IPS DF 4.7 (cell line): ENCODE results near the gene CEP83.
"Not testable (repeated sequence)": the region's sequence is repeated elsewhere in the genome, so short reads cannot be mapped to it uniquely, and the experiment has no call there.

Experiments
- DNase-seq: peaks from one replicate; pipeline ENCODE4 v3.0.0-alpha.2; 2013; ENCODE audit warnings: low spot score; ENCODE audit errors: extremely low read depth

Gene CEP83

DNA sequence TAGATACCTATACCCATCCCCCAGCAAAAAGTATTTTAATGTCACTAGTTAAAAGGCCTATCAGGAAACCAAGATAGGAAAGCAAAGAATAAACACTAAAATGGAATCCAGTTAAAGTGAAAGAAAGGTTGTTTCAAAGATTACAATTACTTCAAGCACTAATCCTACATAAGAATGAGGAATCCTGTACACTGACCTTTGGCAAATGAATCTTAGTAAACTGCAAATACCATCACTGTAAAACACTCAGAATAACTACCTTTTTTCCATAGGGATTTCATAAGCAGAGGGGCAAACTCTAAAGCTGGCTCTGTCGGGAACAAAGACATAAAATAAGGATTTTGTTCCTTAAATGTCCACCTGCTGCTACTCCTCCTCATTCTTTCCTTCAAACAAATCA lies 25.9 kb downstream of the CEP83 start:
- no peak for DNase-seq

DNA sequence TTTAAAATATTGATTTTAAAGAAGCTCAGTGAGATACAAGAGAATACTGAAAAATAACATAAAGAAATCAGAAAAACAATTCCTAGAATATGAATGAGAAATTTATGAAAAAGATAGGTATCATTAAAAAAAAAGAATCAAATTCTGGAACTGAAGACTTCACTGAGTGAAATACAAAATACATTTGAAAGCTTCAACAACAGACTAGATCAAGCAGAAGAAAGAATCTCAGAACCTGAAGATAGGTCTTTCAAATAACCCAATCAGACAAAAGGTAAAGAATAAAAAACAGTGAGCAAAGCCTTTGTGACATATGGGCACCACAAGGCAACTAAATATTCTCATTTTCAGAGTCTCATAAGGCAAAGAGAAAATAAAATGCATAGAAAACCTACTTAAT lies 29.4 kb downstream of the CEP83 start:
- DNase-seq: no peak

DNA sequence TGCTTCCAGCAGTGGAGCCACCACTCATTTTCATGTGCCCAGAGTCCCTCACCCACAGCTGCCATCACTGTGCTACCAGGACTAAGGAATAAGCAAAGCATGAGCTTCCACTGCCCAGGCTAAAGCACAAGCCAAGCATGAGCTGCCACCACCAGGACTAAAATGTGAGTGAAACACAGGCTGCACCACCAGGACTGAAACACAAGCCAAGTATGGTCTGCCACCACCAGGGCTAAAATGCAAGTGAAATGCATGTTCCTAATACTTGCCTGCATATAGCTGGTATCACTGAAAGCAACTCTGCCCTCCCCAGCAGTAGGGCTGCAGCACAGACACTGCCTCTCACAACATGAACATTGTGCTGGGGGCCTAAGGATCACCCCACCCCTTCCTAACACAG lies 30.0 kb downstream of the CEP83 start:
- DNase-seq: no peak

DNA sequence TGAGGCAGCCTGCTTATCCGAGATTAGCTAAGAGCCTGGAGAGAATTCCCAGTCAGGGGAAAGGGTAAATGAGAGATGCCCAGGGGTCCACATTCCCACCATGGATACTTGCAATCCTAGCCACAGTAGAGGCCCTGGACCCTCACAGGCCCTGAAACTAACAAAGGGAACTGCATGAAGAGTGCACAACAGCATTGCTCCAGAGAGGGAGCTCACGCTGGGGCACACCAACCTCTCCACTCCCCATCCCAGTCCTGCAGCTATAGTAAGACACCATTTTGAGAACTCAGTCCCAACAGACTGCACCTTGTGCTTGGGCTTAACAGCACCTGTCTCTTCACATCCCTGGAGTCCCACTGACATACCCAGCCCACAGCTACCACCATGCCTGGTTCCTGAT lies 30.5 kb downstream of the CEP83 start:
- no peak for DNase-seq

DNA sequence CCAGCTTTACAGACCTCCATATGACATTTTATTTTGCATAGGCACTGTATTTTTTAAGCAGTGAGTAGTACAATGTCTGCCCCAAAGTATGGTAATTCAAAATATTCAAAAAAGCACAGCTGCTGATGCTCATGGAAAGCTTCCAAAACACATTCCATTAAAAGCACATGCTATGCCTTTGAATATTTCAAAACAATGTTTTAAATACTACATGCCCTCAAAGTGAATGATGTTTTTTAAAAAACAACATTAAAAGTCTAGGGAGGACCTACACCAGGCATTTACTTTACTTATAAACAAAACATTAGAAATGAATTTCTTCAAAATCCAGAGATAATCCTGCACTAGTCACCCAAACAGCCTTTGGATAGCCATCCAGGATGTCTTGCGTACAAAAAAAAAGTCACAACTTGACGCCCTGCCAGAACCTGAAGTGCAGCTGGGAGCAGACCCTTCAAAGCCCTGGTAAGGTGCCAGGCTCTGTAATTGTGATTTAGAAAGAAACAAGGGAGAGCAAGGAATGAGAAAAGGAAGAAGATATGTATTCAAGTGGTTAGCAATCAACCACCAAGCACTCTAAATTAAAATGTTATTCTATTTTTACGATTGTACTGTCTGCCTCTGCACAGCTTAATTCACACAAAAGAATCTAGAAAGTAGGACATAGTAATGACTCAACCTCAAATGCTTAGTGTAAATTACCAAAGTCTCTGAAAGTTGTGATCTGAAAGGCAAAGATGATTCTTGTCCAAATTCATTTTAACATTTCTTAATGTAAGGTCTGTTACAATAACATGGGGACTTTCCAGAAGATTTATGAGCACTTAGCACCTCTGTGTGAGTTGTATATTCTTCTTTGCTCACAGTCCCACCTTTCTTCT lies 31.9 kb downstream of the CEP83 start:
- no peak for DNase-seq

DNA sequence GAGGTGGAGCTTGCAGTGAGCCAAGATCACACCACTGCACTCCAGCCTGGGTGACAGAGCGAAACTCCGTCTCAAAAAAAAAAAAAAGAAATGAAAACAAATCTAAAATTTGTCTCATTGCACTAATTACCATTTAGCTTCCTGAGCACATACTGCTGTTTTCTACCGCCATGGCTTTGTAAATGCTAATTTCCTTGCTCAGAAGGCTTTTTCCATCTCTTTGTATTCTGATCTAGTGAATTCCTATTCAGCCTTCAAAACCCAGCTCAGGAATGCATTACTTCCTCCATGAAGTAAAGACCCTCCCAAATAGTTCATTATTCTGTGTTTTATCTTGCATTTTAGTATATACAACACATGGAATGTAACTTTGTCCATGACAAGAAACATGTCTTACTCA lies 33.6 kb downstream of the CEP83 start:
- peak; percentile 53 for DNase-seq

DNA sequence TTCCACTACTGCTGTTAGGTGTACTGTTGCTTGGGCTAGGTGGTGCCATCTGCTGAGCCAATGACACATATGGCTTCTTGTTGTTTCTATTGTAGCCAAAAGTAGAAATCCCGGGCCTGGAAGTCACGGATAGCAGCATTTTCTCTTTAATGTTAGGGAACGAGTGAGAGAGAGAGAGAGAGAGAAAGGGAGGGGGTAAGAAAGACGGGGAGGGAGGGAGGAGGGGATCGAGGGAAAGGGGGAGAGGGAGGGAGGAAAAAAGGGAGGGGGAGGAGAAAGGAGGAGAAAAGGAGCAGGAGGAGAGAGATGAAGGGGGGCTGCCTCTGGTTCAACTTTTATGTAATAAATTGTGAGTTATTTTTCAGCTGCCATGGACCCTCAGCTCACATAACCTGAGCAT lies 34.8 kb downstream of the CEP83 start:
- not testable (repeated sequence) for DNase-seq

DNA sequence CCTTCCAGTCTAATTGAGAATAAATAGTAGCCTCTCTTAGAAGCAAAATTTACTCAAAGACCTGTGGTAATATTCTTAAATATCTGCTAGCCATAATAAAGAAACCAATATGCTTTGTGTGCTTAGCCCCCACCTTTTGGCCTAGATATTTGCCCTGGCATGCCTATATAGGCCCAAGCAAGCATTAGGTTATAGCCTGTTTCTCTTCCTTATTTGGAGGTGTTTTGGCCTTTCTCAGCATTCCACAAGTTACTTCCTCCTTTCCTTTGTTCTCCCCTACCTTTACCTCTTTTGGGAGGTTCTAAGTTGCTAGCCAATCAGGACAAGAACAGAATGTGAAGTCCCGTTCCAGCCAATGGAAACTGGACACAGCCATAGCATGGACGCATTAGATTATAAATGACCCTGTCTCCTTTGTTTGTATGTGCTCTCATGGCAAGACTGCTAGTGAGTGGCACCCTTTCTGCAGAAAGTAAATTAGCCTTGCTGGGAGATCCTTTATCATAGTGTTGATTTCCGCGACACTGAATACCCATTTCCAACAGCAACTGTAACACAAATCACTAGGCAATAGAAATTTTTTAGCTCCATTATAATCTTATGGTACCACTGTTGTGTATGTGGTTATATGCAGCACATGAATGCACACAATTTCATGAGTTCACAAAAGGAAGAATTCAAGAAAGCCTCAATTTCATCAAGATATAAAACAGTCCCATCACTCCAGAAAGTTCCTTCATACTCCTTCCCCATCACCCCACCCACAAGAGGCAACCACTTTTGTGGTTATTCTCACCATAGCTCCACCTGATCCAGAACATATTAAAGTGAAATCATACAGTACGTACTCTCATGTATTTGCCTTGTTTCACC lies 37.6 kb downstream of the CEP83 start:
- DNase-seq: no peak

DNA sequence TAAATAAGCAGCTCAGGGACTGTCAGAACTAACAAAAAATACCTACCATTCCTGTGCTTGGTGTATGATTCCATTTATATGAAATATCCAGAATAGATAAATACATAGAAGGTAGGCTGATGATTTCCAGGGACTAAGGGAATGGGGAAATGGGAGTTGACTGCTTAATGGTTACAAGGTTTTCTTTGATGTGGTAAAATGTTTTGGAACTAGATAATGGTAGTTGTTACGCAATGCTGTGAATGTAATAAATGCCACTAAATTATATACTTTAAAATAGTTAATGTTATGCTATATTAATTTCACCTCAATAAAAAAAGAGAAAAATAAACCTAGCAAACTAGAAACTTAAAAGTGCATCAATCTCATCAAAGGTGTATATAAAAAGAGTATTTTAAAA lies 41.1 kb downstream of the CEP83 start:
- no peak for DNase-seq

DNA sequence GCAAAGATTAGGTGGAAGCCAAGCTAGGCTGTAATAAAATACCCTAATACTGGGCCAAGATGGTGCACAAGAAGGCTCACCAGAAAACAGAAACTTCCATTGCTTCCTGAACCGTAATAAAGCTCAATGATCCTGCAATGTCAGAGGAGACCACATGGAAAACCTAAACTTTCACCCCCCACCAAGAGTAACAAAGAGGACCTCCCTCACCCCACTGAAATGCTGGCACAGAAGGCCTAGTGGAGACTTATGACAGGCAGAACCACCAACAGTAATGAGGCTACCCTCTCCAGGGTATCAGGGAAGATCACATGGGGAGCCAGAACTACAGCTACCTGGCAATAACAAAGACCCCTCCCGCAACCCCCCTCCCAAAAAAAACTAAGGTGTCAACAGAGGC lies 43.1 kb downstream of the CEP83 start:
- DNase-seq: no peak

DNA sequence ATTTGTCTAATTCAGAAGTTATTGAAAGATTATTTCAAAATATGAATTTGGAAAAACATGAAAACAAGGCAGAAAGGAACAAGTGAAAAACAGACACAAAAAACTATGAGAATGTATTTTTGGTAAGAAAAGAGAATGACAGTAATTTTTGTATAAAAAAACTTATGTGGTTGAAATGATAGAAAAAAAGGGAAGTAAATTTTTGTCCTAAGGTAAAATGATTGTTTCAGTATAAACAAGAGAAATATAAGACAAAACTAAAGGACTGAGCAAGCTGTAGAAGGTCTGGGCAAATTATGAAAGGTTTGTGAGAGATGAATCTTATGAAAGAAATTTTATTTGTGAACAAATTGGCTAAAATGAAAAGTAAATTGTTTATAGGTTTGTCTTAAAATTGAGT lies 44.6 kb downstream of the CEP83 start:
- no peak for DNase-seq

DNA sequence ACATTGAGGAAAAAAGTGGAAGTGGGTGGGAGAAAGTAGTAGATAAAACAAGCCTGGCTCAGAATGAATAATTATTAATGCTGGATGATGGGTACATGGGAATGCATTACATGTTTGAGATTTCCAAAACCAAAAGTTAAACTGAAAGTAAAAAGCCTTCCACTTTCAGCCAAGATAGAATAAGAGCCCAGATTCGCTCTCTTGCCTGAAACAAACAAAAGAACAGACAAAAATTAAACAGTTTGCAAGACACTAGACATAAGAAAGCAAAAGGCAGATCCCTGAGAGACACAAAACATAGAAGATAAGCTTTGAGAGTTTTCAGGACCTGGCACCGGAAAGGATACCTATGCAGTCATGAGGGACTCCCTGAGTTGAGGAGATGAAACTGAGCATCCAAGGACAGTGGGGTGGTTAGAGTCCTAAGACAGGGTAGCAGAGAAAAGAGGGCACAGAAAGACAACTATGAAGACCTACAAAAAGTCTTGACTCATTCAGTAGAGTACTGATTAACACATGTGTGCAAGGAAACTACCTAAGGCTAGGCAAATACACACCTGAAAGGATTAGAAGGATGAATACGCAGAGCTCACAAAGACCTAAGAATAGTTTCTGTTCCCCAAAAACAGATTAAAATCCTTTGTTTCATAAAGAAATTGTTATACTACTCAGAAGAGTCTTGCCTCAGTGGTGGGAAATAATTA lies 54.1 kb downstream of the CEP83 start:
- no peak for DNase-seq

DNA sequence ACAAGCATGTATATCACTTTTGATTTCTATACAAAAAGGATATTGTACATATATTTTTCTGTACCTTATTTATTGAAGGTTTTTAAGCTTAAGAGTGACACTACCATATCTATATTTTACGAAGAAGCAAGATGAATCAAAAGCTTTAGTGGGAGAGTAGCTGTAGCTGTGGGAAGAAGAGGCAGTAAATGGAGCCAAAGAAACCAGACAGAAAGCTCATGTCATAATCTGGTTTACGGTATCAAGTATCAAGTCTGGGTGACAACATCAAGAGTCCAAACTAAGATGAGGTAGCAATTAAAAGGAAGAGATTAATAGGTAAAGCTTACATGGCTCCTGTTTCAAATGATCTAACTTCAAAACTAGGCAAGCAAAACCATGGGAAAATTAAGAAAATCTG lies 54.8 kb downstream of the CEP83 start:
- DNase-seq: no peak

DNA sequence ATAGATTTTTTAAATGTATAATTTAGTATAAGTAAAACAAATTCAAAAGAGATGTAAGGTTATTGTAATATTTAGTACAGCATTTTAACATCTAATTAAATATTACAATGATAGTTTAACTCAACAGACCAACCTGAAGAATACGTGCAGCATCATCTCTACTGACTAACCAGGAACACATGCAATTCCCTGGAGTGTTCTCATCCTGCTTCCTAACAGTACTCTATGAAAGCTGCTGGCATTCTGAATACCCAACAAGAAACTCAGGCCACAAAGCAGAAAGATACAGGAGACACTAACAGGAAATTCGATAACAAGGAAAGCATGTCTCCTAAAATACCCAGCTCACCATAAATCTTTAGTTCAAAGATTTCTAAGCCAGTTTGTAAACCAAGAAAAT lies 58.3 kb downstream of the CEP83 start:
- no peak for DNase-seq

DNA sequence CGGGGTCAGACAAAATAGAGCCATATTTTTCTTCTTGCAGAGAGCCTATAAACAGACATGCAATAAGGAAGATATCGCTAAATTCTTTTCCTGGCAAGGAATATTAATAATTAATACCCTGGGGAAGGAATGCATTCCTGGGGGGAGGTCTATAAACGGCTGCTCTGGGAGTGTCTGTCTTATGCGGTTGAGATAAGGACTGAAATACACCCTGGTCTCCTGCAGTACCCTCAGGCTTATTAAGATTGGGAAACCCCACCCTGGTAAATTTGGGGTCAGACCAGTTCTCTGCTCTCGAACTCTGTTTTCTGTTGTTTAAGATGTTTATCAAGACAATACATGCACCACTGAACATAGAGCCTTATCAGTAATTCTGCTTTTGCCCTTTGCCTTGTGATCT lies 61.0 kb downstream of the CEP83 start:
- not testable (repeated sequence) for DNase-seq

DNA sequence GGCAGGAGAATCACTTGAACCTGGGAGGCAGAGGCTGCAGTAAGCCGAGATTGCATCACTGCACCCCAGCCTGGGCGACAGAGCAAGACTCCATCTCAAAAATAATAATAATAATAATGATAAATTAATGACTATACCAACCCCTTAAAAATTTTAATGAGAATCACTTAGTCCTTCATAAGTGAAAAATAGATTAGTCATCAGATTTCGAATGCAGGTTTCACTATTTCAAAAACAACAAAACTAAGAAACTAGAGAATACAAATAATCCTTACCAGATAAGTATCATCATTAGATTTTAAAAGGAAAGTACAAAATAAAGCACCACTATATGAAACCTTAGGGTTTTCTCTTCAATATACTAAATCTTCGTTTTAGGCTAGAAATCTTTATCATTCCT lies 62.3 kb downstream of the CEP83 start:
- DNase-seq: no peak

DNA sequence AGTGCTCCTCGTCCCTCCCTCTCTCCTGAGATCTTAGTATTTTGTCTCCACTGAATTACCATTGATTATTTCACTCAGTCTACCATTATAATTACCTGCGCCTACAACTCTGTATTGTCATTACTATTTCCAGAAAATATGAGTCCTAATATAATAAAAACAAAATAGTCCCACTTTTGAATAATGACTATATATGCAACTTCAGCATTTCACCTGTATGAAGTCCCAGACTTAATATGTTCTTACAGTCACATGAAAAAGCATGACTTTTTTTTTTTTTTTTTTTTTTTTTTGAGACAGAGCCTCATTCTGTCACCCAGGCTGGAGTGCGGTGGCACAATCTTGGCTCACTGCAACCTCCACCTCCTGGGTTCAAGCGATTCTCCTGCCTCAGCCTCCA lies 63.7 kb downstream of the CEP83 start:
- not testable (repeated sequence) for DNase-seq

DNA sequence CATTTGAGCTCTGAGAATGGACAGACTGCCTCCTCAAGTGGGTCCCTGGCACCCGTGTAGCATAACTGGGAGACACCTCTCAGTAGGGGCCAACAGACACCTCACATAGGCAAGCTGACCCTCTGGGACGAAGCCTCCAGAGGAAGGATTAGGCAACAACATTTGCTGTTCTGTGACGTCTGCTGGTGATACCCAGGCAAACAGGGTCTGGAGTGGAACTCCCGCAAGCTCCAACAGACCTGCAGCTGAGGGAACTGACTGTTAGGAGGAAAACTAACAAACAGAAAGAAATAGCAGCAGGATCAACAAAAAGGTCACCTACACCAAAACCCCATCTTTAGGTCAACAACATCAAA lies 69.6 kb downstream of the CEP83 start:
- no peak for DNase-seq

DNA sequence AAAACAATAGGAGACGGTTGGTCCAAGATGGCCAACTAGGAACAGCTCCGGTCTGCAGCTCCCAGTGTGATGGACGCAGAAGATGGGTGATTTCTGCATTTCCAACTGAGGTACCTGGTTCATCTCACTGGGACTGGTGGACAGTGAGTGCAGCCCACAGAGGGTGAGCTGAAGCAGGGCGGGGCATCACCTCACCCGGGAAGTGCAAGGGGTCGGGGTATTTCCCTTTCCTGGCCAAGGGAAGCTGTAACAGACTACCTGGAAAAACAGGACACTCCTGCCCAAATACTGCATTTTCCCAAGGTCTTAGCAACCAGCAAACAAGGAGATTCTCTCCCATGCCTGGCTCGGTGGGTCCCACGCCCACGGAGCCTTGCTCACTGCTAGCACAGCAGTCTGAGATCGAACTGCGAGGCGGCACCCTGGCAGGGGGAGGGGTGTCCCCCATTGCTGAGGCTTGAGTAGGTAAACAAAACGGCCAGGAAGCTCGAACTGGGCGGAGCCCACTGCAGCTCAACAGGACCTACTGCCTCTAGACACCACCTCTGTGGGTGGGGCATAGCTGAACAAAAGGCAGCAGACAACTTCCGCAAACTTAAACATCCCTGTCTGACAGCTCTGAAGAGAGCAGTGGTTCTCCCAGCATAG lies 70.1 kb downstream of the CEP83 start:
- peak; percentile 71 for DNase-seq

DNA sequence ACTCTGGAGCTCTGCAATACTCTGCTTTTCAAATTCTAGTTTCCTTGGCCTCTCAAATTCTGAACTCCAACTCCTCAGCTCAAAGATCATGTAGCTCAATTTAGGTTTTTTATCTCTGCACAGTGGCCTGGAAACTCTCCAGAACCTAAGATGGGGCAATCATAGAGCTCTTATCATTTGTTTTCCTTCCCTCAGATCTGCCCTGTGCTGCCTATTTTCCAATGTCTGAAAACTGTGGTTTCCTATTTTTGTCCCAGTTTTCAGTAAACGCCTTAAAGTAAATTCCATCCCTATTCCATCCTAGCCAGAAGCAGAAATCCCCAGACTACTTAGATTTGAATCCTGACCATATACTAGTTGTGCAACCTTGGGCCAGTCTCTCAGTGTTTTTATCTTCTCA lies 73.2 kb downstream of the CEP83 start:
- no peak for DNase-seq

DNA sequence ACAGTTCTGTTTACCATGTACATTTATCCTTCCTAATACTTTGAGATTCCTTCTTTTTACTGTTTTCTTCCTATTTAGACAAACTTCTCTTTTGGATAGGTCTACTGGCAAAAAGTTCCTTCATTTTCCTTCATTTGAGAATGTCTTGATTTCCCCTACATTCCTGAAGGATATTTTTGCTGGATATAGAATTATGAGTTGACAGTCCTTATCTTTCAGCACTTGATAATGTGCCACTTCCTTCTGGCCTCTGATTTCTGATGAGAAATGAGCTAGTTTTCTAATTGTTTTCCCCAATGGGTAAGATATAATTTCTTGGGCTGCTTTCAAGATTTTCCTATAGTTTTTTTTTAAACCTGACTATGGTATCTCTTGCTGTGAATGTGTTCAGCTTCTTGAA lies 75.6 kb downstream of the CEP83 start:
- DNase-seq: no peak

DNA sequence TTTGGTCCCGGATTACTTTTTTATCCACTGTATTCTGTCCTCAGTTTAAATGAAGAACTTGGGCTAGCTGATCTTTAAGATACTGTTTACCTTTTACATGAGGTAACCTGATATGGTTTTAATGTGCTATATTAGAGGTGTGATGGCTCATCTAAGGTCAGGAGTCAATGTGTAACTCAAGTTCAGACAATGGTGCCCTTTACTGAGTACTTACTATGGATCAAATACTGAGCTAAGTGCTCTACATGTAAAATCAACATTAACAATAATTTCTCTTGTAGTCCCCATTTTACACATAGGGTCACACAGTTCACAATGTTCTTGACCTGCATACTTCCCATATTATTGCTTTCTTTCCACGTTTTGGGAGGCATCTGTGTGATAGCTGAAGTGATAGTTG lies 79.2 kb downstream of the CEP83 start:
- no peak for DNase-seq
